C4-2B (cell line): ENCODE measurements around the gene ZDHHC8.
A peak's percentile ranks its signal among the peaks of the same experiment; 100 is the strongest.
"Not testable (repeated sequence)": the region's sequence is repeated elsewhere in the genome, so short reads cannot be mapped to it uniquely, and the experiment has no call there.

Source experiments
- H3K27ac ChIP-seq: fragments of 450-650 bp; 2 replicates; pipeline ENCODE4 v1.5.1; 2017
- ZFX ChIP-seq: fragments of 450-650 bp; IDR thresholded peaks from 2 replicates; pipeline ENCODE4 v1.6.1; 2017
- TF ChIP-seq, protein P1 (sequence below): fragments of 450-650 bp; conservative IDR thresholded peaks from 2 replicates; pipeline ENCODE4 v1.5.1; 2017; ENCODE audit warnings: mild to moderate bottlenecking

Gene ZDHHC8

DNA sequence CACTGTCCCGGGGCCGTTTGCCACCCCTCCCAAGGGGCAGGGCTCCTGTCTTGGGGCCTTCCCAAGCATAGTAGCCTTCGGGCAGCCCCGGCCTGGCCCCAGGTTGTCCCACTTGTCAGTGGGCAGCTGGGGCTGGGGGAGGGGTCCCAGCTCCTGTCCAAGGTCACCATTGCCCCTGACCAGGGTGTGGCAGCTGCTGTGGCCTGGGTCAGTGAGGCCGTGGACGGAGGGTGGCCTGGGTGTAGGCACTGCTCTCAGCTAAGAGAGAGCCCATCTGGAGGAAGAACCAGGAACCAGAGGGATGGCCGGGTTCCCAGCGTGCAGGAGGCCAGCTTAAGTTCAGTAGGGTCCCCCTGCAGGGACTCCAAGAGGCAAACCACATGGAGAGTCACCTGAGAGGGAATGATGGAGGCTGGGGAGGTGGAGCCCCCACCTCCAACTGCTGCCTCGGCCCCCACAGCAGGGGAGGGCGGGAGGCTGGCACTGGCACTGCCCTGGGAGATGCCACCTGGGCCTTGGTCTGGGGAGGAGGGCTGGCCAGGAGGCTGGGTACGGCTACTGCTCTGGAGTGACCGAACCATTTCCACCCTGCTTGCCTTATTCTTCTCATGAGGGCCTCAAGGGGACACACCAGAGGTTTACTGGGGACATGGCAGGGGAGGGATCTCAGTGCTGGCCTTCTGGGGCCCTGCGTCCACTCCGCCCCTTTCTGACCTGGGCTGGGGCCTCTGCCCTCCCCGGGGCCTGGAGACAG lies 26.0 kb downstream of the ZDHHC8 start:
- no peak overlapping the region for H3K27ac ChIP-seq
- TF ChIP-seq ZFX = no peak
- TF ChIP-seq, protein P1, sequence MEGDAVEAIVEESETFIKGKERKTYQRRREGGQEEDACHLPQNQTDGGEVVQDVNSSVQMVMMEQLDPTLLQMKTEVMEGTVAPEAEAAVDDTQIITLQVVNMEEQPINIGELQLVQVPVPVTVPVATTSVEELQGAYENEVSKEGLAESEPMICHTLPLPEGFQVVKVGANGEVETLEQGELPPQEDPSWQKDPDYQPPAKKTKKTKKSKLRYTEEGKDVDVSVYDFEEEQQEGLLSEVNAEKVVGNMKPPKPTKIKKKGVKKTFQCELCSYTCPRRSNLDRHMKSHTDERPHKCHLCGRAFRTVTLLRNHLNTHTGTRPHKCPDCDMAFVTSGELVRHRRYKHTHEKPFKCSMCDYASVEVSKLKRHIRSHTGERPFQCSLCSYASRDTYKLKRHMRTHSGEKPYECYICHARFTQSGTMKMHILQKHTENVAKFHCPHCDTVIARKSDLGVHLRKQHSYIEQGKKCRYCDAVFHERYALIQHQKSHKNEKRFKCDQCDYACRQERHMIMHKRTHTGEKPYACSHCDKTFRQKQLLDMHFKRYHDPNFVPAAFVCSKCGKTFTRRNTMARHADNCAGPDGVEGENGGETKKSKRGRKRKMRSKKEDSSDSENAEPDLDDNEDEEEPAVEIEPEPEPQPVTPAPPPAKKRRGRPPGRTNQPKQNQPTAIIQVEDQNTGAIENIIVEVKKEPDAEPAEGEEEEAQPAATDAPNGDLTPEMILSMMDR = 0 out of 2 replicates have a peak, but pooled peaks have one; percentile 39

DNA sequence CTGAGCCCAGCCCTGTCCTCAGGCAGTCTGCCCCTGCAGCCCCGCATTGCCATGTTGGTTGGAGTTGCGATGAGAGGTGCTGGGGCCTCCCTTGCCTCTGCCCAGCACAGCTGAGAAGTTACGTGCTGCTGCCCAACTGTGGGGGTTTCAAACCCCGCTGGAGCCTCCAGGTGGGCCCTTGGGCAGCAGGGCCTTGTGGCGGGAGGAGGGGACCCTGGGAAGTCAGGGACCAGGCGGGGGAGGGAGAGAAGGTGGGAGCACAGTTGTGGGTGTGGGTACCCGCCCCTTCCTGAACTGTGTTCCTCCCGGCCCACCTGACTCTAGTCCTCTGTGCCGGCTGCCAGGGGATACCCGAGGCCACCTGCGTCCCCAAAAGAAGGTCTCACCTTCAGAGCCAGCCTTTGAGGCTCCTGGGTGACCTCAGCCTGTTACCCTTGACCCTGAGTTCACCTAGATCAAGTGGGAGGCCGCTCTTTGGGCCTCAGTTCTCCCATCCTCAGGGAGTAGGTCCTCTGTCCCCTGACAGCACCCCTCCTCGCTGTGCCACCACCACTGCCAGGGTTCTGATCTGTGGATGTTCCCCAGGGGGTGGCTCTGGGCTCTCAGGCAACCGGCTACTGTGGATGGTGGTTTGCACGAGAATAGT lies 26.9 kb downstream of the ZDHHC8 start:
- no peak for TF ChIP-seq ZFX
- TF ChIP-seq, protein P1 = no peak
- no peak overlapping the region for H3K27ac ChIP-seq

DNA sequence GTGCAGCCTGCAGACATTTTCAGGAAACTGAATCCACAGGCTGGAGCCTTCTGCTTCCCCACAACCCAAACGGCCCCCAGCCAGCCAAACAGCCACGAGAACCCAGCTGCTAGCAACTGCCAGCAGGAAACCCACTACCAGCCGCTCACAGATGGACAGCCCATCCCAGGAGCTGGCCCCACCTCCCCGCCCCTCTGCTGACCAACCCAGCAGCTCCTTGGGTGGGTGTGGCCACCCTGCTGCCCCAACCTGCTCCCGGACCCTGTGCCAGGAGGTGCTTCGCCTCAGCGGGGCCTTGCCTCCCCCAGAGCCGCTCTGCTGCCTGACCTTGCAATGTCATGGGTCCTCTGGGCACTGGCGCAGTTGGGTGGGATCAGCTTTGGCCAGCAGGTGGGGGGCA lies 27.5 kb downstream of the ZDHHC8 start:
- no peak overlapping the region for H3K27ac ChIP-seq
- TF ChIP-seq ZFX = no peak
- TF ChIP-seq, protein P1 = no peak

DNA sequence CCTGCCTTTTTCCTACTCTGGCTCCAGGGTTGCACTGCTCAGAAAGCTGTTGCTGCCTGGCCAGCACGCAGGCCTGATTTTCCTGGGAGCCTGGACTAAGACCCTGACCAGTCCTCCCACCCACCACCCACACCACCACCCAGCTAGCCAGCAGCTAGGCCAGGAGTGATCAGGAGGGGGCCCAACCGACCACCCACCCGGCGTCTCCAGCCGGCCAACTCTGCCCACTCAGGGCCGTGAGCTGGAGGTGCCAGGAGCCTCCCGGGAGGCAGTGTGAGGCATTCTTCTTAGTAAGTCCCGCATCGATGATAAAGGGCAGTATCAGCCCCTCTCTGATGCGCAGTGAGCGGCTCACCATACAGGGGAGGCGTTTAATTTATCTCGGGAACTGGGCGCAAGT lies 27.9 kb downstream of the ZDHHC8 start:
- H3K27ac ChIP-seq = not testable (repeated sequence)

DNA sequence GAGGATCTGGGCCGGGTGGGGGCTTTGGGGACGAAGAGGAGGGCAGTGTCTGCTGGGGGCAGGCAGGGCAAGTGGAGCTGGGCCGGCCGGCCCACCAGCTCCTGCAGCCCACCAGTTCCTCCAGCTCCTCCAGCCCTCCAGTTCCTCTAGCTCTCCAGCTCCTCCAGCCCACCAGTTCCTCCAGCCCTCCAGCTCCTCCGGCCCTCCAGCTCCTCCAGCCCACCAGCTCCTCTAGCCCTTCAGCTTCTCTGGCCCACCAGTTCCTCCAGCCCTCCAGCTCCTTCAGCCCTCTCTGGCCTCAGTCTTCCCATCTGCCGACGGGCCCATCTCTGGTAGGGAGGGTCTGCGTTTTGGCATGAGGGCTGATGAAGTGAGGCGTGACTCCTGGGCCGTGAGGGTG lies 28.4 kb downstream of the ZDHHC8 start:
- no peak overlapping the region for H3K27ac ChIP-seq

DNA sequence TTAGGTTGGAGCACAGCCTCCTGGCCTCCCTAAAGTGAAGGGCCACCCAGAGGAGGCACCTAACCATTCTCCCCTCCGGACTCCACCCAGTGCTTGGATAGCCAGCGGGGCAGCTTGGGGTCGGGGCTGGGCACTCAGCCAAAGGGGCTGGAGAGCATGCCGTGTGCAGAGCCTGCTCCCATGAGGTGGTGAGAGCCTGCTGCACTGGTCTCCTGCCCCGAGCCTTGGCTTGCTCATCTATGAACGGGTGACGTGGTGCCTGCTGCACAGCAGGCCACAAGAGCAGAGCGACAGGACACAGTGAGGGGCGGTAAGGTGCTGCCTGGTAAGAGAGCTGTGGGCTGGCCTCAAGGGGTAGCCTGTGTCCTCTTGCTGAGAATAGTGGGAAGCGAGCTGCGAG lies 33.3 kb downstream of the ZDHHC8 start:
- no peak overlapping the region for H3K27ac ChIP-seq
- TF ChIP-seq ZFX = no peak
- TF ChIP-seq, protein P1 = no peak

More for the DNA sequence above, 28.4 kb downstream of the ZDHHC8 start:
- TF ChIP-seq ZFX = no peak

DNA sequence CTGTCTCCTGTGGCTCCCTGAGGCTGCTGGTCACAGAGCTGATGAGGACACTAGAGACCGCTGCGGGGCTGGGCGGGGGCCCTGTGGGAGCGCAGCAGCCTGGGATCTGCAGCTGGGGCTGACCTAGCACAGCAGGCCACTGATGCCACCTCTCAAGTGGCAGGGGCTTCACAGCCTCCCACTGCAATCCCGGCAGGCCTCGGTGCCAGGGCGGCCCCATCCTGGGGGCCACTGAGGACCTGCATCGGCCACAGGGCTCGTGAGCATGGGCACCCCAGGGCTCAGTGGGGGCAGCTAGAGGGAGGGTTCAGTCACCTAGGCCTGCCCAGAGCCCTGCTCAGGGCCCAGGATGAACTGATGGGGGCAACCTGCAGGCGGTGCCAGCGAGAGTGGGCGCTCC lies 33.8 kb downstream of the ZDHHC8 start:
- TF ChIP-seq, protein P1 = no peak
- TF ChIP-seq ZFX = no peak

DNA sequence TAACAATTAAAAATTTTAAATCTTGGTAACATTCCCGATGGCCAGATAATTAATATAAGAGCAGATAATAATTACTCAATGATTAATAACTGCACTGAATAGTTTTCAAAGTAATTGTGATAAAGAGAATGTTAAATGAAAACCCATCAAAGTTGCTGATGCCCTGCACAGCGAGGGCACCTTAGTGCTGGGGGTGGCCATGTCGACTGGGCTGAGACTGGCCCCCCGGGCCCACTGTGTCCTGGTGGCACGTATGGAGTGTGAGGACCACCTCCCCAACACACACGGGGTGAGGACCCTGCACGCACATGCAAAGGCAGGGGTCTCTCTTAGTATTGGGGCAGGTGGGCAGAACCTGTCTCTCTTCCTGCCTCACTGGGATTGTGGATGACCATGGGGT lies 34.3 kb downstream of the ZDHHC8 start:
- H3K27ac ChIP-seq = no peak overlapping the region
- TF ChIP-seq ZFX = no peak
- TF ChIP-seq, protein P1 = no peak

More for the DNA sequence above, 33.8 kb downstream of the ZDHHC8 start:
- H3K27ac ChIP-seq = no peak overlapping the region
